ENCODE measurements around the gene EPHB1.
A peak's percentile ranks its signal among the peaks of the same experiment; 100 is the strongest.

The EPHB1 gene

GRCh38 chr3:134922101-134922500 lies 127.0 kb downstream of the EPHB1 start:
- no peak for DNase-seq

DNA sequence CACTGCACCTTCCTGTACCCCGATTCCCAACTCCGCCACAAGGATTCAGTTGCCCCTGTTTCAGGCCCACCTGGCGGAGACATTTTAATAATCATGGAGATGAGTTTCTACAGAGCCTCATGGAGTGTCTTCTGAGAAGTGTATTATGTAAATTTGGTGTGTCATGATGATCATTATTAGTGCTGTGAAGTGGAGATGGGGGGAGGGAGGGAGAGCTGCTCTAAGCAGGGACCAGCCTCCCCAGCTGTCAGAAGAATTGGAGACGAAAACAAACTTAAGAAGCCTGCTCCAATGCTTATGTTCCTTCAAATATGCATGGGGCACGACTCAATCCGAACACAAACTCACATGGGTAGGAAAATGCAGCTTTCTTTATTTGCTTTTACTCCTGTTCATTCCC lies 127.8 kb downstream of the EPHB1 start:
- DNase-seq = no peak

DNA sequence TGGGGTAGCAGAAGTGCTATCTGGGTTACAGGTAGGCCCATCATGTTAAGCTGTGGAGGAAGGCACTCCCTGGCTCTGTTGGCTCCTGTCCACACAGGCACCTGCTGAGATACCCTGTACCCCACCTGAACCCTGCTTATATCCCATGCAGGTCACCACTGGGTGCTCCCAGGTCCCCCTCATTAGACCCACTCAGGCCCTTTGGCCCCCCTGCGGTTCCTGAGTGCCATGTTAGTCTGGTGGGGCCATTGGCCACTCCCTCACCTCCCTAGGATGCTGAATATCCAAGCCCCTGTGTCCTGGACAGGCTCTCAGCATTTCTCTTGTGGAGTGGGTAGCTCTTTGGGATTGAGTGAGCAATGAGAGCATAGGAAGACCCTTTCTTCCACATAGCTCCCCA lies 128.2 kb downstream of the EPHB1 start:
- no peak for DNase-seq

DNA sequence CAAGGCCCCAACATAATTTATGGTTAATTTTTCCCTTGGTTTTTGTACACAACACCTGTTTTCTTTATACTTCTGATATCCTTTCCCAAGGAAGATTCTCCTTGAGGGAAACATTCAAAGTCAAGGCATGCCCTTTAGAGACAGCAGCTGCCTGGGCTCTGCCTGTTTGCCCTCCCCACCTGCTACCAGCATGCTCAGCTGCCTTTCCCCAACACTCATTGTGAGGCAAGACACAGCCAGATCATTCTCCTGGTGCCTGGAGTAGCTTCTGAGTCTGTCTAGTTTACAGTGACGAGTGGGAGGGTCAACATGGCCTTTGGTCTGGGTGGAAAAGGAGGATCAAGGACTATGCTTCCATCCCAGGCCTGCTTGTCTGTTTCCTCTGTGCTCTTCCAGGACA lies 132.5 kb downstream of the EPHB1 start:
- DNase-seq = no peak

- peak; percentile 7 for DNase-seq
Observed at GRCh38 chr3:134928392-134928791, 133.3 kb downstream of the EPHB1 start.

GRCh38 chr3:134928819-134929218 lies 133.8 kb downstream of the EPHB1 start:
- DNase-seq = no peak

- DNase-seq = no peak
Observed at GRCh38 chr3:134929976-134930375, 134.9 kb downstream of the EPHB1 start.

- DNase-seq = no peak
Observed at GRCh38 chr3:134931045-134931785, 136.2 kb downstream of the EPHB1 start.

DNA sequence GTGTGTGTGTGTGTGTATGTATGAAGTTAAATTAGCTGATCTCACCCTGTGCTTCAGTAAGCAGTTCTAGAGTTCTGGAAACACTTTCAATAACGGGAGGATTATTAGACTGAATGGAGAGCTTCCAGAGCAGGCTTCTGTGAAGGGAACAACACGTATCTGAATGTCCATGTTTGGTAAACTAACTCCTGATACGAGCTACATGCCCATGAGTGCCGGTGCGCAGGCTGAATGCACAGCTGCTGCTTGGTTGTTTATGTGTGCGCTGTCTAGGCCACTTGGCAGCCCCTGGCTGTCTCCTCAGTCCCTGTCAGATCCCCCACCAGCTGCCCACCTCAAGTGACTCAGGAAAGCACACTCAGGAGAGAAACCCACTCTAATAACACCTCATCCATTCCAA lies 137.0 kb downstream of the EPHB1 start:
- no peak for DNase-seq

GRCh38 chr3:134933997-134934396 lies 138.9 kb downstream of the EPHB1 start:
- no peak for DNase-seq

GRCh38 chr3:134934933-134935332 lies 139.9 kb downstream of the EPHB1 start:
- DNase-seq = no peak

- no peak for DNase-seq
Observed at GRCh38 chr3:134937256-134938028, 142.4 kb downstream of the EPHB1 start.

- no peak for DNase-seq
Observed at GRCh38 chr3:134938029-134938525, 143.0 kb downstream of the EPHB1 start.

GRCh38 chr3:134939978-134940377 lies 144.9 kb downstream of the EPHB1 start:
- no peak for DNase-seq

GRCh38 chr3:134941820-134942219 lies 146.8 kb downstream of the EPHB1 start:
- no peak for DNase-seq

GRCh38 chr3:134944429-134944828 lies 149.4 kb downstream of the EPHB1 start:
- DNase-seq = no peak

DNA sequence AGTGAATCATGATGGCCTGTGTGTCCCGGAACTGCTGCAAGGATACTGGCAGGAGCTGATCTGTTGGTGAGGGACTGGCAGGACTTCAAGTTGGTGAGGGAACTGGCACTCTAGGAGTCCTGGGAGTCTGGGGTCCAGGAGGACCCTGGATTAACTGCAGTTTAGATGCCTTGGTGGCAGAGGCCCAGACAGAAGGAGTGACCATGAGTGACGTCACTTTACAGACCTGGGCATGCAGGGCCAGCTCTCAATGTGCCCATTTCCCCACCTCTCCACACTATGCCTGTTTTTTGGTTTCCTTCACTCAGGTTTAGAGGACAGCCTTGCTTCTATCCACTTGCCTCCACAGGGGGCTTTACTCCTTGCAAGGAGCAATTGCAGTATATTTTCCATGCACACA lies 154.1 kb downstream of the EPHB1 start:
- DNase-seq = no peak

DNA sequence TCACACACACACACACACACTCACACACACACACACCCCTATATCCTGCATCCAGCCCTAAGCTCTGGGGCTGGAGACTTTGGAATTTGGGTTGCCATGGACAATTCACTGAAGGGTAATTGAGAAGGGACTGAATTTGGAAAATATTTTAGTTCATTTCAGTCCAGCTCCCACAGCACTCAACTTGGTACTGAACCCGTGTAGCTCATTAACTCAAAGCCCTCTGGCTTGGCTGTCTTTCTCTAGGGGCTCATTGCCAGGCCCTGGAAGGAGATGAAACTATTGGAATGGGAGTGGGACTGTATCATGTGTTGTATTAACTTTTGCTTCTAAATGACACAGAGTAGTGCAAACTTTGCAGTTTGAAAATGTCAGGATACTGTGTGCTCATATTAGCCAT lies 157.3 kb downstream of the EPHB1 start:
- no peak for DNase-seq

DNA sequence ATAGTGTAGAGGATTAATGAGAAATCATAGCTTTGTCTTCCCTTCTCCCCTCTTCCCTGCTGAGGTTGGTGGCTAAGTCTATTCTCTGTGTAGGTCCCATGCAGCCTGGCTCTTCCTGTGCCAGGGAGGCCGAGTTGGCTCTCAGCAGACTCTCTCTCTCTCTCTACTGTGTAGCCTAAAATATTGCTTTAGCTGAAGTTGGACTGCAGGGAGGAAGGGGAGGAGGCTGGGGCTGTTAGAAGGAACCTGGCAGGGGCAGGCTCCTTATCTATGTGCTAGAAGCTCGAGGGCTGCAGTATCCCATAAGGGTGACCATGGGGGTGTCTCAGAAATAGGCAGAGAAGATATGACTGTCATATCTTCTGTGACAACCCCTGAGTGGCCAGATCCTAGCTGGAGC lies 160.8 kb downstream of the EPHB1 start:
- DNase-seq = no peak

- no peak for DNase-seq
Observed at GRCh38 chr3:134956395-134956794, 161.3 kb downstream of the EPHB1 start.

- DNase-seq = no peak
Observed at GRCh38 chr3:134956844-134957243, 161.8 kb downstream of the EPHB1 start.

DNA sequence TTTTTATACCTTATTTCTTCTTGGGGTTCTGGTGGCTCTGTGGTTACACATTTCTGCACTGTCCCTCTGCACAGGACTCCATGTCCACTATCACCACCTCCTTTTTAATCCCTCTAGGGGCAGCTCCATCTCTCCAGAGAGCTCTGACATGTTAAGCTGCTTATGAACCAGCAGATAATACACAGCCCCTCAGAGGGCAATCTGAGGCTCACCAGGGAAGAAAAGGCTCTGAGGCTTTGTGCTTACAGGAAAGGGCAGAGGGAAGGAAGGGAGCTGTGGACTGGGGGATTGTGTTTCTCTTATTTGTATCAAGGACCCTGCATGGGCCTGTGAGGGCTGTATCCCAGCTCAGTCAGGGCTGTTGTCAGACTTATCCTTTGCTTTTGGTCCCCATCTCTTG lies 164.5 kb downstream of the EPHB1 start:
- no peak for DNase-seq

GRCh38 chr3:134964226-134964625 lies 169.2 kb downstream of the EPHB1 start:
- DNase-seq = no peak

DNA sequence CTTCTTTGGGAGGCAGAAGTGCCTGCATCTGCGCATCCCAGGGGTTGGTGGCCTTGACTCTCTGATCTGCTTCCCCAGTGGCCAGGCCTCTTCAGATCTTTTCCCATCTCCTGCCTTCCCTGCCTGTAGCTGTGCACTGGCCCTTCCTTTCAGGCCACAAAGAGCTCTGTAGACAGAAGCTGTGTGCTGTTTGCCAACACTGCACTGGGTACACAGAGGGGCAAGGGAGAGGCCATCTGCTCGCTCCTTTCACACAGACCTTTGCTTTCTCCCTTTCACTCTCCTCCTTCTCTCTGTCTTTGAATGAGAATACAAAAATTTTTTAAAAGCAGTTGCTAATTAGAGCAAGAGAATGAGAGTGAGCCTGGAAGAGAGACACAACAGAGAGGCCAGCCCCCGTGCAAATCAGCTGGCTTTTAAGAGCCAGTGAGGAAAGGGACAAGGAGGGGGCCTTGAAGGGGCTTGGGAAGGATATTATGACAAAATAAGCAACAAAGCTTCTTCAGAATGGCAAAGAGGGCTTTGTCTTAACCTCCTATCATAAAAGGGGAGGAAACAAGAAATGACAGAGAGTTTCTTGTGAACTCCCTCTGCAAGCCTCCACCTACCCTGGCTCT lies 170.9 kb downstream of the EPHB1 start:
- no peak for DNase-seq
